GM19467 (cell line): ENCODE measurements around the gene PRSS22.

Experiments used
- ATAC-seq: cut with Tn5 transposase; IDR thresholded peaks from one replicate; pipeline ENCODE4 v1.9.1; 2021; ENCODE audit warnings: mild to moderate bottlenecking, moderate library complexity; ENCODE audit not compliant: unreplicated experiment

Gene PRSS22

DNA sequence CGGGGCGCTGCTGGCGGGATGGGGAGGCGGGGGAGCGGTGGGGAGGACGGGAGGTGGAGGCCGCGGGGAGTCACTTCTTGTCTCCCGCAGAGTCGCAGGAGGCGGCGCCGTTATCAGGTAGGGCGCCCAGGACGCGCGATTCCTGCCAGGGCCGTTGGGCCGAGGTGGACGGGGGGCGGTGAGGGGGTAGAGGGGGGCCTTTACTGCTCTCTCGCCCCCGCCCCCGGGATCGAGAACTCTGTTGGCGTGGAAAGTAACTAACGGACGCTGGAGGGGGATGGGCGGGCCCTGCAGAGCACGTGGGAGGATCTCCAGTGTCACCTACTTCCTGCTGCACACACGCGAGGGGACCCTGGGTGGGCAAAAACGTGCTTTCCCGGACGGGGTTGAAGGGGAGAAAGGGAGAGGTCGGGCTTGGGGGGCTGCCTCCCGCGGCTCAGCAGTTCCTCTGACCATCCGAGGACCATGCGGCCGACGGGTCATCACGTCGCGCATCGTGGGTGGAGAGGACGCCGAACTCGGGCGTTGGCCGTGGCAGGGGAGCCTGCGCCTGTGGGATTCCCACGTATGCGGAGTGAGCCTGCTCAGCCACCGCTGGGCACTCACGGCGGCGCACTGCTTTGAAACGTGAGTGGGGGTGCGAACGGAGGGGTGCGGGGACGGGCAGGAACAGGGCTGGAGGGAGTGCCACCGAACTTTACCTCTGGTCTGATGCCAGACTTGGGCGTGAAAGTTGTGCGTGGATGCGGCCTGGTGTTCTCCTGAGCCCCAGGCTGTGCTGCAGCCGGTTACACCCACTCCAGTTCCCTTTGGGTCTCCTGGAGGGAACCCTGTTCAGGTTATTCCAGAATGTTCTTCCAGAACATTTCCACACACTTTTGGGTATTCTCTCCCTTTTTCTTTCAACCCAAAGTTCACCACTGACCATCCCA, 40.4 kb downstream of the PRSS22 start:
- ATAC-seq = no peak

DNA sequence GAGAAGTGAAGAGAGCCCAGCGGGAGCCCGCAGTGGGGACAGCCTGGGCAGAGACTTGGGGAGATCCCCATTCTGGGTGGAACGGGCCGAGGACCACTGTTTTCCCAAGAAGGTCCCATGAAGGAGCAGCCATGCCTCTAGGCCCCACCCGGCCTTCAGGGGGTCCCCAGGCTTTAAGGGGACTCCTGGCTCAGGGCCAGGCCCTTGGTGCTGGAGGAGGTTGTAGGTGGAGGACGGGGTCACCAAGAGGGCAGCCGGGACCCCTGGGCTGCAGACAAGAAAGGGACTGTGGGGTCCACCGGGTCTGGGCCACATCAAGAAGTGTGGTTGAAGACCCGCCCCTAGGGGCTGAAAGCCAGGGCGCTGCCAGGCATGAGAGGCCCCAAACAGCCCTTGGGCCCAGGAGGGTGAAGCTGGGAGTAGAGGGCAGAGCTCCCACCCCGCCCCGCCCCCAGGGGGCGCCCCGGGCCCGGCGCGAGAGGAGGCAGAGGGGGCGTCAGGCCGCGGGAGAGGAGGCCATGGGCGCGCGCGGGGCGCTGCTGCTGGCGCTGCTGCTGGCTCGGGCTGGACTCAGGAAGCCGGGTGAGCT, 41.1 kb downstream of the PRSS22 start, which contains the start of gene PRSS21:
TSS of gene PRSS21 (plus strand) at position 487 of the 589 bp plus-strand sequence. CDS start at position 519, 32 bp downstream.
- no peak for ATAC-seq

DNA sequence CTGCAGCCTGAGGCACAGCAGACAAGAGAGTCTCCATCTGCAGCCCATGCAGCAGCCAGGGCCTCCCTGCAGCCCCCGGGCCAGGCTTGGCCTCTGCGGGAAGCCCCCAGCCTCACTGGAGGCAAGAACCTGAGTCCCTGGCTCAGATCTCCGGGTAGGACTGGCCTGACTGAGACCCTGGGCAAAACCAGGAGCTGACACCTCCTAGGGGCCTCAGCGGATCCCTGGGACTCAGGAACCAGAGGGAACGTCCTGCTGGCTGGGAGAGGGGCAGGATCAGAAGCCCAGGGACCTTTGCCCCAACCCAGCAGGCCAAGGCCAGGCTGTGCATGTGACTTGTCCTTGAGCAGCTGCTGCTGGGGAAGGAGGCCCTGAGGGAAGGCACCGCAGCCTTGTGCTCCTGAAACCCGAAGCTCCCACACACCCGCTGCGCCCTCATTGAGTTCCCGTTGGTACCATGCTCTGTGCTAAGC, 42.6 kb downstream of the PRSS22 start:
- ATAC-seq = no peak

DNA sequence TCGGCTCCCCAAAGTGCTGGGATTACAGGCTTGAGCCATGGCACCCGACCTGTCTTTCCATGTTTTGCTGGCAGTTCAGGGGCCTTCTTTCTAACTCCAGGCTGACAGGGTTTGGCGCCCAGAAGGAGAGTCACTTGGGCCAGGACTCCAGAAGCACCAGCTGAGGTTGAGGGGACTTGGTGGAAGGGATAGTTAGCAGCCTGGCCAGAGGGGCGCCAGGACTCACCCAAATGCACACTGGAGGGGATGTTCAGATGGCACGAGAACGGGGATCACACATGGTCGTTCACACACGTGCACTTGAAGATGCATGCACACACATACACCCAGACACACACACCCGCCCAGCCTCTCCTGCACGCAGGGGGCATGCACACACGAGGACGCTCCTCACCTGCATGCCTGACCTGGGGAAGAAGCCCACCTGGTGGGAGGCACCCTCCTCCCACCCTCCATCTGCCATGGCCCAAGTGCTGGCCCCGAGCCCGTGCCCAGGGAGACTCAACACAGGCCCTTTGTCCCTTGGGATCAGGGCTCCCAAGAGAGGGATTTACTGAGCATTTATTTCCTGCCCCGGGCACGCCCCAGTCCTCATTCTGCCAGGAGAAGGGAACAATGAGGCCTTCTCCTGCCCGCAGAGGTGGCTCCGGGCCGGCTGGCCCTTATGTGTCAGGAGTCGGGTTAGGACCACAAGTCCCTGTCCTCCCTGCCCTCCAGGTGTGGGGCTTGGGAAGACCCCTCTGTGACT, 43.2 kb downstream of the PRSS22 start:
- no peak for ATAC-seq

DNA sequence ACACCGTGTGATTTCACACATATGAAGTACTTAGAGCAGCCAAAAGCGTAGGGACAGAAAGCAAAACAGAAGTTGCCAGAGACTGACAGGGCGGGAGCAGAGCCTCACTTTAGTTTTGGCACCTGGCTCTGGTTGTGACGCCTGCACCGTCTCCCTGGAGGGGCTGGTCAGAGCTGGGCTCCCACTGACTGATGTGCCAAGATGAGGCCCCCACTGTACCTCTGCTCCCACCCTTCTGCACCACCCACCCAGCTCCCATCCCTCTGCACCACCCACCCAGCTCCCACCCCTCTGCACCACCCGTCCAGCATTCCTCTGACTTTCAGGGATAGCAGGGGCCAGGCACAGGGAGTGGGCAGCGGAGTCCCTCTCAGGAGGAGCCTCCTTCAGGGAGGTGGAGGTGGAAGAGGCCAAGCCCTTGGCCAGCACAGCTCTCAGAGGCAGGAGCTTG, 44.2 kb downstream of the PRSS22 start:
- no peak for ATAC-seq

DNA sequence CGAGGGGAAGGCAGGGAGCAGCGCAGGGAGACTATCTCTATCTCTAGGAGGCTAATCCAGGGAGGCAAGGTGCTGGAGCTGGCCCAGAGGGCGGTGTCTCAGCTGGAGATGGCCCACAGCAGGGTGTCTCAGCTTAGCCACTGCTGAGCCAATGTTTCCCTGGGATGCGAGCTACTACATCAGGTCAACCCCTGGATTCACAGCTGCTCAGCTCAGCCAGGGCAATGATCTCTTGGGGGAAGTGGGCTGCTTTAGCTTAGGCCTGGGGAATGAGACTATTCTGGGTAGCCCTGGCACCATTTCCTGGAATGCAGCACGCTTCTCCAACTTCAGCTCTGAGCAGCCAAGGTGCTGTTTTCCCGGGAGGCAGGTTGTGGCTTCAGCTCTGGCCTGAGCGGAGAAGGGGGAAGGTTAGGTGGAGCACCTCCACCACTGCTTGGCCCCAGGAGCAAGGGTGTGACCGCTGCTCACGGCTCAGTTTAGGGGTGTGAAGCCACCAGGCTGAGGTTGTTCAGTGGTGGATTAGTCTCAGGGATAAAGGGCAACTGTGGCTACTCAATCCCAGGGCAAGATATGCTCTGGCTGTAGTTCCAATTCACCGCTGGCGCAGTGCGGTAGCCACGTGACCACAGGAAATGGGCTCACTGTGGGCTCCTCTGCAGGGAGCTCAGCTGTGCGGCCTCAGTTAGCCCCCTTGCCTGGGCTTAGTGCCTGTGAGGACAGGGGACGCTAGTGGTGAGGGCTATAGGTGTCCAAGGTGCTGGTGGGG, 46.1 kb downstream of the PRSS22 start:
- ATAC-seq = no peak

DNA sequence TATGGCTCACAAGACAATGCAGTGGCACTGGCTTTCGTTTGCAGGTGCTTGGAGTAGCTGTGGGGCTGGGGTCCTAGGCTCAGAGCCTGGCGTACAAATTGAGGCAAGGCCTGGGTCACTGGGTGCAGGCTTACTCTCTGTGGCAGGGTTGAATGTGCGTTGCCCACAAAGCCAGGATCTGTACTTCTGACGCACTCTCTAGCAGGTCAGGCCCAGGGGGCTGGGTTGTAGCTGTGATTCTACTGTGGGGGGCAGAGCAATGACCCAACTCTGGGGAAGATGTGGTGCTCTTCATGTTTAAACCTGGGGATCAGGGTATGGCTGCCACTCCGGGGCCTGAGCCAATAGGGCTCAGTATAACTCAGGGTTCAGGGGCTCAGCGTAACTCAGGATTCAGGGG, 47.3 kb downstream of the PRSS22 start:
- no peak for ATAC-seq

DNA sequence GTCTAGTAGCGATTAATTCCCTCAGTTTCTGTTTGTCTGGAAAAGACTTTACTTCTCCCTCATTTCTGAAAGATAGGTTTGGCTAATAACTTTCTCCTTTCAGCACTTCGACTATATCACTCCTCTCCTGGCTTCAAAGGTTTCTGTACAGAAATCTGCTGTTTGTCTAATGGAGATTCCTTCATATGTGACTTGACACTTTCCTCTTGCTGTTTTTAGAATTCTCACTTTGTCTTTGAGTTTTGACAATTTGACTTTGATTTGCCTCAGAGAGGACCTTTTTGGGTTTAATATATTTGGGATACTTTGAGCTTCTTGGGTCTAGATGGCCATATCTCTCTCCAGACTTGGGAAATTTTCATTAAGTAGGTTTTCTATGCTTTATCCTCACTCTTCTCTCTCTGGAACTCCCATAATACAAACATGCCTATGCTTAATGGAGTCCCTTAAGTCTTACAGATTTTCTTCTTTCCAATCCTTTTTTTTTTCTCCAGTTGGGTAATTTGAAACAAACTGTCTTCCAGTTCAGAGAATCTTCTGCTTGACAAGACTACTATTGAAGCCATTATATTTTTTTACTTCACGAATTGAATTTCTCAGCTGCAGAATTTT, 48.7 kb downstream of the PRSS22 start:
- ATAC-seq = no peak

DNA sequence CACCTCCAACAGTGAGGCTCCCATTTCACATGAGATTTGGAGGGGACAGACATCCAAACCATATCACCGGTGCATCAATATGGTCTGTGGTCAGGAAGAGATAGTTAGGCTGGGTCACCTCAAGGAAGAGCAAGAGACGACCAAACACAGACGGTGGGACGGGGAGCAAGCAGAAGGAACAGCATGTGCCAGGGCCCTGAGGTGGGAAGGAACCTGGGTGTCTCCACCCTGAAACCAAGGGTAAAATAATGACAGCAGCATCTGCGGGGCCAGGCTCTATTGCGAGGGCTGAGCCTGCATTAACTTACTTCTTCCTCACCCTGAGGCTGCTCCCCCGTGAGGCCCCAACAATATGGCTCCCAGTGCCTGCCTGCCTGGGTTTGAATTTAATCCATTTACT, 49.8 kb downstream of the PRSS22 start:
- ATAC-seq = no peak

DNA sequence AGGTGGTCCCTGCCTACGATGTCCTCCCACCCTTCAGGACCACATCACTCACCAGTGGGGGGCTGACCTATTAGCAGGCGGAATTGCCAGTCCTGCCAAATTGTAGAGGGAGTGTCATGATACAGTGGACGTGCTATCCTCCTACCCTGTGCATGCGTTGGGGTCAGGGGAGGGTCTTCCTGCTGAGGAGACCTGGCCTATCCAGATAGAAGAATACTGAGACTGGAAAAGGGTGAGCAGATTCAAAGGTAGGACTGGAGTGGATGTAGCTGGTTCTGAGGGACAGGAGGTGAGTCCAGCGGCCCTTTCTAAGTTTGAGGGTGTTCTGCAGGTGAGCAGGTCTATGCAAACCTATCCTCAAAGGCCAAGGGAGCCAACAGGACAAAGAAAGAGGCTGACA, 51.7 kb downstream of the PRSS22 start:
- no peak for ATAC-seq

DNA sequence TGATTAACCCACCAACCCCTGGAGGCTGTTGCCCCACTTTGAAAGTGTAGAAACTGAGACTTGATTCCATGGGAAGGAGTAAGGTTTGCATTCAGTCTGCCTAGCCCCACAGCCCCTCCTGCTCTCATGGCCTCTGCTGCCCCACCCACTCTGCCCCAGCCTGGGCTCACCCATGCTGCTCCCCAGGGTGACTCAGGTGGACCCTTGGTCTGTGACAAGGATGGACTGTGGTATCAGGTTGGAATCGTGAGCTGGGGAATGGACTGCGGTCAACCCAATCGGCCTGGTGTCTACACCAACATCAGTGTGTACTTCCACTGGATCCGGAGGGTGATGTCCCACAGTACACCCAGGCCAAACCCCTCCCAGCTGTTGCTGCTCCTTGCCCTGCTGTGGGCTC, 53.2 kb downstream of the PRSS22 start:
- ATAC-seq = no peak

DNA sequence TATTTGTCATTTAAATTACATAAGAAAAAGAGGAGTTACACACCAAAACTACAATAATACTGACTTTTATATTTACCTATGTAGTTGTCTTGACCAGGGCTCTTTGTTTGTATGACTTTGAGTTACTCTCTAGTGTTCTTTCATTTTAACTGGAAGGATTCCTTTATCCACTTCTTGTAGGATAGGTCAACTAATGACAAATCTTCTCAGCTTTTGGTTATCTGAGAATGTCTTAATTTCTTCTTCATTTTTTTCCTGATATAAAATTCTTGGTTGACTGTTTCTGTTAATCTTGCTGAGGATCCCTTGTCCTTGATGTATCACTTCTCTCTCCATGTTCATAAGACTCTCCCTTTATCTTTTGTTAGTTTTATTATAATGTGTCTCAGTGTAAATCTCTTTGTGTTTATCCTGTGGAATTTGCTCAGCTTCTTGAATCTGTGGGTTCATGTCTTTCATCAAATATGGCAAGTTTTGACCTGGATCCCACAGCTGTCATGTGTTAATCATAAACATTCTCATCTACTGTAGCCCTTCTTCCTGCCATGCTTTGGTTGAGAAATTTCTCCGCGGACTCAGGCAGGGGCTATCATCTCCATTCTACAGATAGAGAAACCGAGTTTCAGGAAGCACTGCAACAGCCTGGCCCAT, 54.3 kb downstream of the PRSS22 start:
- no peak for ATAC-seq
